Activated CD8-positive, alpha-beta T cell treated with anti-CD3 and anti-CD28 coated beads for 36 hours (primary cell): Measurements from ENCODE around the gene DCBLD2. TPM values are rescaled to one million over a fixed set of nuclear protein-coding genes. Genes with fewer than 3 reads are reported as not detected.
"Not testable (repeated sequence)": the region's sequence is repeated elsewhere in the genome, so short reads cannot be mapped to it uniquely, and the experiment has no call there.

Source experiments
- ATAC-seq: fragments of 200-7000 bp; cut with Tn5 transposase; one replicate; pipeline ENCODE4 v1.10.0; 2021; ENCODE audit warnings: mild to moderate bottlenecking, moderate library complexity
- CTCF ChIA-PET: fragments of 350-600 bp; sonication (Branson Sonifier 250); formaldehyde crosslinking; loops from one replicate; lab custom pipeline; 2021; ENCODE audit warnings: antibody characterized with exemption; lab: Charles Lee
- POLR2A ChIA-PET: fragments of 350-600 bp; sonication (Branson Sonifier 250); formaldehyde crosslinking; loops from one replicate; lab custom pipeline; 2021; ENCODE audit warnings: antibody characterized with exemption; lab: Charles Lee
- DNase-seq: peaks from one replicate; pipeline ENCODE4 v3.0.0-alpha.2; 2020
- H3K27ac Mint-ChIP-seq: one replicate; pipeline ENCODE4 v1.8.0; 2021; ENCODE audit warnings: mild to moderate bottlenecking, mixed read lengths
- H3K27me3 Mint-ChIP-seq: one replicate; pipeline ENCODE4 v1.8.0; 2021; ENCODE audit warnings: mixed read lengths
- H3K36me3 Mint-ChIP-seq: one replicate; pipeline ENCODE4 v1.8.0; 2021; ENCODE audit warnings: low read depth, mixed read lengths
- H3K4me1 Mint-ChIP-seq: one replicate; pipeline ENCODE4 v1.8.0; 2021; ENCODE audit warnings: low read depth, mixed read lengths
- H3K4me3 Mint-ChIP-seq: one replicate; pipeline ENCODE4 v1.8.0; 2021; ENCODE audit warnings: mild to moderate bottlenecking, moderate library complexity, mixed read lengths
- H3K9me3 Mint-ChIP-seq: one replicate; pipeline ENCODE4 v1.8.0; 2021; ENCODE audit warnings: mixed read lengths
- intact Hi-C: fragments of 100-400 bp; cut with micrococcal nuclease; formaldehyde crosslinking; loops from one replicate; pipeline ENCODE4 v1.10.0; 2022
- total RNA-seq, 2 experiments: library from RNA; stranded (reverse); gene quantifications; one replicate each; pipeline ENCODE4 v1.2.3, GENCODE V29; 2021
- TF ChIP-seq, protein P1 (sequence below): fragments of 200-600 bp; IDR thresholded peaks from one replicate; pipeline ENCODE4 v1.8.0; 2022; ENCODE audit warnings: antibody characterized with exemption, mild to moderate bottlenecking

The DCBLD2 gene
- total RNA-seq, 2 experiments from 2014 or later = 1.4 to 2.5 TPM

DNA sequence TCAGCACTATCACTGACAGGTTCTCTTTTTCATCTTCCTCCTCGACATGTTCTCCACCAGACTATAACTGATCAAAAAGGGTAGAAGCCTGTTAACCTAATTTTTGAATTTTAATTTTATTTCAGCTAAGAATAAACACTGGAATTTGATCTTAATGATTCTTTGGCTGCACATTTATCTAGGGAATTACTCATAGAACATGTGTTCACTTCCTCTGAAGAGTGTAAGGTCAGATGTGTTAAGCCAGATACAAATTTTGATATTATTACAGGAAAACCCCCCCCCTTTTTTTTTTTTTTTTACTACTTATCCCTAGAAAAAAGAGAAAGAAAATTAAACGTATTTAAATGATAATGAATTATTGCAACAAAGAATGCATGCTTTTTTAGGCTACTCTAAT is 15.0 kb downstream of the DCBLD2 start:
- CTCF ChIA-PET = no interaction called here
- Mint-ChIP-seq H3K9me3 (peaks cover 3% of the 10 kb centered on the region), H3K4me1 (no peaks in the 10 kb centered on the region), H3K36me3 (peaks cover 3% of the 10 kb centered on the region), H3K27me3 (no peaks in the 10 kb centered on the region), H3K4me3 (no peak overlapping the region), H3K27ac (no peak overlapping the region)
- intact Hi-C loops = no loop called here
- ATAC-seq = no peak
- POLR2A ChIA-PET = no interaction called here
- TF ChIP-seq, protein P1, sequence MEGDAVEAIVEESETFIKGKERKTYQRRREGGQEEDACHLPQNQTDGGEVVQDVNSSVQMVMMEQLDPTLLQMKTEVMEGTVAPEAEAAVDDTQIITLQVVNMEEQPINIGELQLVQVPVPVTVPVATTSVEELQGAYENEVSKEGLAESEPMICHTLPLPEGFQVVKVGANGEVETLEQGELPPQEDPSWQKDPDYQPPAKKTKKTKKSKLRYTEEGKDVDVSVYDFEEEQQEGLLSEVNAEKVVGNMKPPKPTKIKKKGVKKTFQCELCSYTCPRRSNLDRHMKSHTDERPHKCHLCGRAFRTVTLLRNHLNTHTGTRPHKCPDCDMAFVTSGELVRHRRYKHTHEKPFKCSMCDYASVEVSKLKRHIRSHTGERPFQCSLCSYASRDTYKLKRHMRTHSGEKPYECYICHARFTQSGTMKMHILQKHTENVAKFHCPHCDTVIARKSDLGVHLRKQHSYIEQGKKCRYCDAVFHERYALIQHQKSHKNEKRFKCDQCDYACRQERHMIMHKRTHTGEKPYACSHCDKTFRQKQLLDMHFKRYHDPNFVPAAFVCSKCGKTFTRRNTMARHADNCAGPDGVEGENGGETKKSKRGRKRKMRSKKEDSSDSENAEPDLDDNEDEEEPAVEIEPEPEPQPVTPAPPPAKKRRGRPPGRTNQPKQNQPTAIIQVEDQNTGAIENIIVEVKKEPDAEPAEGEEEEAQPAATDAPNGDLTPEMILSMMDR = no peak
- no peak for DNase-seq

DNA sequence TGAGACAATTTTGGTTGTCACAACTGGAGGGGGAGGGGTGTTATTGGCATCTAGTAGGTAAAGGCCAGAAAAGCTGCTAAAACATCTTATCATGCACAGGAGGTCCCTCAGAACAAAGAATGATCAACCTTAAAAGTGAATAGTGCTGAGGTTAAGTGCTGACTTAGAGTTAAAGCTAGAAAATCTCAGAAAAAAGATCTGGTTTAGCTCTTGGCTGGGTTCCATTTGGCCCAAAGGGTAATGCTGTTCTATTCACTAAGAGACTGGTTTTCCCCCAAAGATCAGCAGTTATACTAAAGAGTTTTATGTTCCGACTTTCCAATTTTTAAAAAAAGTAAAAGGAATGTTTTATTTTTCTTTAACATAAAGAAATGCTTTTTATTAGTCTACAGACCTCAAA is 15.6 kb downstream of the DCBLD2 start:
- intact Hi-C loops = no loop called here
- POLR2A ChIA-PET = no interaction called here
- no peak for ATAC-seq
- Mint-ChIP-seq H3K36me3 (peaks cover 3% of the 10 kb centered on the region), H3K4me1 (no peaks in the 10 kb centered on the region), H3K27ac (no peak overlapping the region), H3K4me3 (no peak overlapping the region), H3K9me3 (peaks cover 3% of the 10 kb centered on the region), H3K27me3 (no peaks in the 10 kb centered on the region)
- no peak for DNase-seq
- TF ChIP-seq, protein P1 = no peak
- CTCF ChIA-PET = no interaction called here

DNA sequence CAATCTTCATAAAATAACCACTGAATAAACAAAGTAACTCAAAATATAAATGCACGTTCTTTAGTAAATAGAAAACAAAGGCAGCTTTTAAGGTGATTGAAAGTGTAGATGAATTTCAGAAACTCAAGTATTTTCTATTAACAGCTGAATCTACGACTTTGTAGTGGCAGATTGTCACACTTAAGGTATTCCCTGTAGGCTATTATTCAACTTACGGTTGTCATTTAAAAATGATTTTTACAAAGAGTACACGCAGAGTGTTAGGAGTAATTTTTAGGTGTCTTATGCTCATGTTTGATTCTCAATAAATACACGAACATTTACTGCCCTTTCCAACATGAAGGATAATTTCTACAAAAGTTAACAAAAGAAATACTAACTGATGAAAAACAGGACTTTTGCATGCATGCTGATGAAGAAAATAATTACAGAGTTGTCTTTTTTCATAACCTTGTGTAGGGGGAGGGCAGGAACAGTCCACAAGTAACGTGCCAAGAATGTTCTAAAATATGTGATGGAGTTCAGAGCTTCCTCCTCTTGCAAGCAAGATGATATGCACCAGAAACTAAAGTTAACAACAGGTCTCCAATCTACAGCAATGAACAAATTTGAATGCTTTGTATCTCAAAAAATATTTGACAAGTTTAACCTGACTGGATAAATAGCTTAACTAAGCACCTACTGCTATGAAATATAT is 16.7 kb downstream of the DCBLD2 start:
- intact Hi-C loops = no loop called here
- Mint-ChIP-seq H3K9me3 (peaks cover 3% of the 10 kb centered on the region), H3K27me3 (no peaks in the 10 kb centered on the region), H3K27ac (no peak overlapping the region), H3K36me3 (peaks cover 3% of the 10 kb centered on the region), H3K4me3 (no peak overlapping the region), H3K4me1 (no peaks in the 10 kb centered on the region)
- no peak for DNase-seq
- no peak for ATAC-seq
- ChIA-PET CTCF (no interaction called here), POLR2A (no interaction called here)
- TF ChIP-seq, protein P1 = no peak

DNA sequence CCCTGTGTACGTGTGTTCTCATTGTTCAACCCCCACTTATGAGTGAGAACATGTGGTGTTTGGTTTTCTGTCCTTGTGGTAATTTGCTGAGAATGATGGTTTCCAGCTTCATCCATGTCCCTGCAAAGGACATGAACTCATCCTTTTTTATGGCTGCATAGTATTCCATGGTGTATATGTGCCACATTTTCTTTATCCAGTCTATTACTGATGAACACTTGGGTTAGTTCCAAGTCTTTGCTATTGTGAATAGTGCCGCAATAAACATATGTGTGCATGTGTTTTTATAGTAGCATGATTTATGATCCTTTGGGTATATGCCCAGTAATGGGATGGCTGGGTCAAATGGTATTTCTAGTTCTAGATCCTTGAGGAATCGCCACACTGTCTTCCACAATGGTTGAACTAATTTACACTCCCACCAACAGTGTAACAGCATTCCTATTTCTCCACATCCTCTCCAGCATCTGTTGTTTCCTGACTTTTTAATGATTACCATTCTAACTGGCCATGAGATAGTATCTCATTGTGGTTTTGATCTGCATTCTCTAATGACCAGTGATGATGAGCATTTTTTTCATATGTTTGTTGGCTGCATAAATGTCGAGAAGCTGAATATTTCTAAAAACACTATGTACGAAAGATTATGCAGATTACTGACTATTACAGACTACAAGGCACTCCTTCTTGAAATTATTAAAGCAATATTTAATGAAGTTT is 18.7 kb downstream of the DCBLD2 start:
- H3K9me3 Mint-ChIP-seq, H3K27ac Mint-ChIP-seq, H3K4me3 Mint-ChIP-seq, H3K4me1 Mint-ChIP-seq, CTCF ChIA-PET, H3K36me3 Mint-ChIP-seq, ATAC-seq, intact Hi-C loops, H3K27me3 Mint-ChIP-seq, DNase-seq, POLR2A ChIA-PET: not testable (repeated sequence)

DNA sequence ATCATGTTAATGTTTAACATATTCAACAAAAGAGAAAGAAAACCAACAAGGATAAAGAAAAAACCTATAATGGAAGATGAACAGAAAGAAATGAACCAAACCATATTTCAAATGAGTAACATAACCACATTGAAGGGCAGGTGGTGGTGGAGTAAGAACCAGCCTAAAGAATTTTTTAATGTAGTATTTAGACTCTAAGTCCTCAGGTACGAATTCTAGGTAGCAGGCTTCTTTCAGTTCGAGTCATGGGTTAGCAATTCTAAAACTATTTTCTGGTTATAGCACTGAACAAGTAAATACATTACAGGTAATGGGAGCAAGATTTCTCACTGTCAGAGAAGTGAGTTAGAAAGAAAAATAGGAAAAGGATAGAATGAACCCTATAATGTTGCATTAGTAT is 24.4 kb downstream of the DCBLD2 start:
- intact Hi-C loops = no loop called here
- Mint-ChIP-seq H3K9me3 (no peaks in the 10 kb centered on the region), H3K27me3 (no peaks in the 10 kb centered on the region), H3K27ac (no peak overlapping the region), H3K36me3 (peaks cover 2% of the 10 kb centered on the region), H3K4me3 (no peak overlapping the region), H3K4me1 (peaks cover 5% of the 10 kb centered on the region)
- ChIA-PET POLR2A (no interaction called here), CTCF (no interaction called here)
- ATAC-seq = no peak
- TF ChIP-seq, protein P1 = no peak
- DNase-seq = no peak
